GM12892 (cell line): Measurements from ENCODE around the gene LMTK2.

ENCODE experiments used
- POLR2A ChIP-seq: IDR thresholded peaks from 2 replicates; pipeline ENCODE4 v1.6.1; 2011; ENCODE audit warnings: low read depth, low read length, control low read depth
- POLR2AphosphoS5 ChIP-seq: IDR thresholded peaks from 2 replicates; pipeline ENCODE4 v1.6.1; 2011; ENCODE audit warnings: low read depth, low read length, control low read depth
- TAF1 ChIP-seq: IDR thresholded peaks from 2 replicates; pipeline ENCODE4 v1.6.1; 2011; ENCODE audit warnings: low read depth, mild to moderate bottlenecking, control low read depth, low read length, borderline replicate concordance

DNA sequence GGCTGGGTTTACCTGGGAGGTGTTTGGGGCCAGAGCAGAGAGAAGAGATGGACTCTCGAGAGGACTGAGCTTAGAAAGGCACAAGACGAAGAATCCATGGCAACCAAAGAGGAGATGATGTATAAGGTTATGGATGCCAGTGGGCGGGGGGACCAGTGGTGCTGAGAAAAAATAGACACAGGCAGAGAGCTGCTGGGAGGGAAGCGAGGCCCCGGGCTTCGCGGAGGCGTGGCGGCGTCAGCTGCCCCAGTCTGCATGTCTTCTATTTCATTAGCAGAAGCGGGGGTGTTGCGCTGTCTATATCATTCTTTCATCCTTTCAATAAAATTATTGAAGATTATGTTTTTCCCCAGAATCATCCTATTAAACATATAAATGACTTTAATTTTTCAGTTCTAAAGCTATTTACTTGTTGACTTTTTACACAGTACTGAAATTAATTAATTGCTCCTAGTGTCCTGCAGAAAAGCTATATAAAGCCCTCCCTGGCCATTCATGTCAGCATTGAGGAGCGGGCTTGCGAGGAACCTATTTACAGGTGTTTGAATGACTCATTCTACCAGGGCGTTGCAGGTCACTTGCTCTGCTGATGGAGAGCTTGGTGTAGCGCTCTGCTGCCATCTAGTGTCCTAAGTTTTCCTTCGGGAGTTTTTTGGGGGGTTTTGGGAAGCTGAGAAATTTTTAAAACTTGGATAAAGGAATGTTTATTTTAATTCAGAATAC lies 61.7 kb downstream of the LMTK2 start:
- TF ChIP-seq POLR2A (no peak), POLR2AphosphoS5 (no peak), TAF1 (no peak)
